Measurements from ENCODE around the gene PROSER1.

PROSER1 gene

GRCh38 chr13:39052944-39053343 lies 15.1 kb upstream of the PROSER1 start:
- TF ChIP-seq EZH2phosphoT487 (IDR thresholded peaks at IDR 0.05; ENCODE audit: low read length) (no peak), CTCF (IDR thresholded peaks at IDR 0.05; ENCODE audit: low read length) (no peak), EZH2 (optimal IDR thresholded peaks at IDR 0.05; ENCODE audit: low read depth, low read length) (no peak)
- Histone ChIP-seq H3K9me3 (replicated peaks; ENCODE audit: insufficient read depth, low read length) (no peaks in the 10 kb centered on the region), H3K4me3 (ENCODE audit: low read length) (no peak overlapping the region), H3K27me3 (replicated peaks; ENCODE audit: insufficient read depth, low read length) (no peaks in the 10 kb centered on the region), H3K79me2 (ENCODE audit: low read length) (no peaks in the 10 kb centered on the region), H2AFZ (ENCODE audit: low read length) (no peak overlapping the region), H3K36me3 (replicated peaks; ENCODE audit: insufficient read depth, low read length) (no peaks in the 10 kb centered on the region), H3K4me2 (ENCODE audit: low read depth, low read length) (no peak overlapping the region), H3F3A (ENCODE audit: insufficient read depth, low read length) (no peaks in the 10 kb centered on the region), H3K9me2 (replicated peaks; ENCODE audit: insufficient read depth, low read length) (no peaks in the 10 kb centered on the region), H3K27ac (ENCODE audit: low read length) (no peak overlapping the region), H3K9ac (ENCODE audit: low read length) (no peak overlapping the region), H3K4me1 (ENCODE audit: low read length) (no peaks in the 10 kb centered on the region), H4K20me1 (ENCODE audit: insufficient read depth, low read length) (no peaks in the 10 kb centered on the region)
- no peak for DNase-seq

GRCh38 chr13:39051157-39051556 lies 13.3 kb upstream of the PROSER1 start:
- no peak overlapping the region for H3K27ac ChIP-seq (ENCODE audit: low read length)
- no peak overlapping the region for H2AFZ ChIP-seq (ENCODE audit: low read length)
- H3K9me2 ChIP-seq (replicated peaks; ENCODE audit: insufficient read depth, low read length): no peaks in the 10 kb centered on the region
- H3K9me3 ChIP-seq (replicated peaks; ENCODE audit: insufficient read depth, low read length): no peaks in the 10 kb centered on the region
- no peaks in the 10 kb centered on the region for H3K4me1 ChIP-seq (ENCODE audit: low read length)
- no peak overlapping the region for H3K4me2 ChIP-seq (ENCODE audit: low read depth, low read length)
- no peaks in the 10 kb centered on the region for H3F3A ChIP-seq (ENCODE audit: insufficient read depth, low read length)
- no peak overlapping the region for H3K4me3 ChIP-seq (ENCODE audit: low read length)
- H3K36me3 ChIP-seq (replicated peaks; ENCODE audit: insufficient read depth, low read length): no peaks in the 10 kb centered on the region
- no peak for DNase-seq
- TF ChIP-seq CTCF (IDR thresholded peaks at IDR 0.05; ENCODE audit: low read length) (peak; percentile 27), EZH2 (optimal IDR thresholded peaks at IDR 0.05; ENCODE audit: low read depth, low read length) (no peak)
- no peaks in the 10 kb centered on the region for H3K27me3 ChIP-seq (replicated peaks; ENCODE audit: insufficient read depth, low read length)
- H4K20me1 ChIP-seq (ENCODE audit: insufficient read depth, low read length): no peaks in the 10 kb centered on the region
- no peaks in the 10 kb centered on the region for H3K79me2 ChIP-seq (ENCODE audit: low read length)
- no peak overlapping the region for H3K9ac ChIP-seq (ENCODE audit: low read length)

DNA sequence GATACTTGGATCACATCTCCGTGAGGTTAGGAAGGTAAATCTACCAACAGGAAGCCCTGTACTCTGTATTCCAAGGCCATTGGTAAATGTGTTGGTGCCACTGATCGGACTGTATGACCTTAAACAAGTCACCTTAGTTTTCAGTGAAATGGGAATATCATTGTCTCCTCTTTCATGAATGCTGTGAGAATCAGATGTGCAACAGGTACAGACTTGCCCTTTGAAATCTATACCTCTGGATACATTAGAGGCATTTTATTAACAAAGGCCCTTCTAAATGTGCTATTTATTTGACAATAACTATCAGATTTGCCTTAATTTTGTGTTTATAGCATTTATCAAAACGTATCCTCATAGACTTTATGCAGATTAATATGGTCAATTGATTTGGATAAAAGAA lies 11.4 kb upstream of the PROSER1 start:
- Histone ChIP-seq H3K27me3 (replicated peaks; ENCODE audit: insufficient read depth, low read length) (no peaks in the 10 kb centered on the region), H3K9ac (ENCODE audit: low read length) (no peak overlapping the region), H3K4me3 (ENCODE audit: low read length) (no peak overlapping the region), H3F3A (ENCODE audit: insufficient read depth, low read length) (no peaks in the 10 kb centered on the region), H3K36me3 (replicated peaks; ENCODE audit: insufficient read depth, low read length) (no peaks in the 10 kb centered on the region), H3K4me1 (ENCODE audit: low read length) (no peaks in the 10 kb centered on the region), H3K4me2 (ENCODE audit: low read depth, low read length) (no peak overlapping the region), H3K27ac (ENCODE audit: low read length) (no peak overlapping the region), H3K9me3 (replicated peaks; ENCODE audit: insufficient read depth, low read length) (no peaks in the 10 kb centered on the region), H2AFZ (ENCODE audit: low read length) (no peak overlapping the region), H3K79me2 (ENCODE audit: low read length) (no peaks in the 10 kb centered on the region), H3K9me2 (replicated peaks; ENCODE audit: insufficient read depth, low read length) (no peaks in the 10 kb centered on the region), H4K20me1 (ENCODE audit: insufficient read depth, low read length) (no peaks in the 10 kb centered on the region)
- no peak for DNase-seq
- TF ChIP-seq EZH2 (optimal IDR thresholded peaks at IDR 0.05; ENCODE audit: low read depth, low read length) (no peak), EZH2phosphoT487 (IDR thresholded peaks at IDR 0.05; ENCODE audit: low read length) (no peak), CTCF (IDR thresholded peaks at IDR 0.05; ENCODE audit: low read length) (no peak)

All from MM.1S (cell line).